UCSD-AML1 (cell line): Measurements from ENCODE around the gene RAMACL.
"Not testable (repeated sequence)": the region's sequence is repeated elsewhere in the genome, so short reads cannot be mapped to it uniquely, and the experiment has no call there.

Experiments used
- DNase-seq: peaks from one replicate; lab custom pipeline; 2025; ENCODE audit not compliant: unreplicated experiment; lab: John Stamatoyannopoulos, UW

The RAMACL gene

DNA sequence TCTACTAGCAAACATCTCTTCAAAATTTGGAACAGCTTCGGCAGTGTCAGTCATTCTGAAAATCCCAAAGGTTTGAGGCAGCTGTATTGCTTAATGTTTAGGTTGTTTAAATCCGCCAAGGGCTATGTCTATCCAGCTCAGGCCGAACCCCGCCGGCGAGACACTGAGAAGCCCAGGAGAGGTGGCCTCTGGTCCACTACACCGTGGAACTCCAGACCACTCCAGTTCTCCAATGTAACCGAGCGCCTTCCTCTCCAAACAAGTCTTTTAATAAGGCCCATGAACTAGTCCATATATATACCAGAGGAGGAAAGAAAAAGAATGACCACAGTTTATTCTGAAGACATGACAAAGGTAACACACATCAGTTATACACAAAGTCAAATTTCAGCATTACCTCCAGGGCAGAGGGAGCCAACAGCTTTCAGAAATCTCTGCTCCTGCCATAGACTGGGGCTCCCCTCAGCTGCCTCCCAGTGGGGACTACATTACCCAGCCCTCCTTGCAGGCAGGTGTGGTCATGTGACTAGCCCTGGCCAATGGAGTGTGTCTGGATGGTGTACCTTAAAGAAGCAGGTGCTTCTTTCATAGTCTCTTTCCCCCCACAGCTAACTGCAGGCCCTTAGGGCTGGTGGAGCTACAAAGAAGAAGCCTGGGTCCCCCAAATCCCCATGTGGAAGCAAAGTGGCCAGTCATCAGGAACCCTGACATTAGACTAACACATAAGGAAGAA is at the start of gene RAMACL:
RAMACL (minus strand) TSS at position 255 of the 733 bp plus-strand sequence; CDS start at position 54, 201 bp downstream.
- no peak for DNase-seq

DNA sequence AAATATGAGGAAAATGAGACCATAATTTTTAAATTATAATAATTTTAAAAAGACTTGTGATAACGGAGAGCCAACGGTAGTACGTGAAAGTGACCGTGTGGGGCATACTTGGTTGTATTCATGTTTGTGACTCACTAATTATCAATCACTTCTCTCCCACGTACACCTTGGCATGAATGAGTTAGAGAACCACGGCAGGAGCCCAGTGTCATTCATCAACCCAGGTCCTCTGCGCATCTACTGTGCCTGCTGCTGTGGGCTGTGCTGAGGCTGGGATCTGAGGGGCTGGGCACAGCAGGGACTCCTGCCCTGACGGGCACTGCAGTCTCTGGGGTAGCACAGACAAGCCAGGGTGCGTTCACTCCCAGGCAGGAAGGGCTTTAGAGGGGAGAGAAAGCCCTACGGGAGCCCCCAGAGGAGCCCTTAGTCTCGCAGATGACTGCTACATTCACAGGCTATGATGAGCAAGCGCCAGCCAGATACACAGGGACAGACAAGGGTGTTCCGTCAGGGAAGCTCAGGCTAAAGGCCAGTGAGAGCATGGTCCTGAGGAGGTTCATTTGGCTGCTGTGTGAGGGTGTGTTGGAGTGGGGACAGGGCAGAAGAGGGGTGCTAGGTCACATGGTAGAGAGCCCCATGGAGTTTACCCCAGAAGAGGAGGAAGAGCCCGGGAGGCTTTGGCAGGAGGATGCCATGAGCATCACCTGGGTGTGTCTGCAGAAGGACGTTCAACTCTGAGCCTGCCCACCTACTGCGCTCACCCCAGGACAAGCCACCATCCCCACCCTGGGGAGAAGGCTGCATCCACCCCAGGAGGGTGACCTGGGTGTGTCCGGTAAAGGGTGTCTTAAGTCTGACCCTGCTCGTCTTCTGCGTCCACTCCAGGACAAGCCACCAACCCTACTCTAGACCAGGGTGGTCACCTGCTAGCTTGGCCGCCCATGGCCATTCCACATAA is 48.8 kb upstream of the RAMACL start:
- DNase-seq, result no peak

DNA sequence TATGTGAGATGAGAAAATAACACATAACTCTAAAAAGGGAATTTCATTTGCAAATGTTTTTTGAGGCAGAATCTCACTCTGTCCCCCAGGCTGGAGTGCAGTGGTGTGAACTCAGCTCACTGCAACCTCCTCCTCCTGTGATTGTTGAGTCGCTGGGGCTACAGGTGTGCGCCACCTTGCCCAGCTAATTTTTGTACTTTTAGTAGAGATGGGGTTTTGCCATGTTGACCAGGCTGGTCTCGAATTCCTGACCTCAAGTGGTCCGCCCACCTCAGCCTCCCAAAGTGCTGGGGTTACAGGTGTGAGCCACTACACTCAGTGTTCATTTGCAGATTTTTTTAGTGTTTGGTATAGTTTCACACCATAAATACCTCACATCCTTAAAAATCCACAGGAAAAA is 48.1 kb upstream of the RAMACL start:
- not testable (repeated sequence) for DNase-seq

DNA sequence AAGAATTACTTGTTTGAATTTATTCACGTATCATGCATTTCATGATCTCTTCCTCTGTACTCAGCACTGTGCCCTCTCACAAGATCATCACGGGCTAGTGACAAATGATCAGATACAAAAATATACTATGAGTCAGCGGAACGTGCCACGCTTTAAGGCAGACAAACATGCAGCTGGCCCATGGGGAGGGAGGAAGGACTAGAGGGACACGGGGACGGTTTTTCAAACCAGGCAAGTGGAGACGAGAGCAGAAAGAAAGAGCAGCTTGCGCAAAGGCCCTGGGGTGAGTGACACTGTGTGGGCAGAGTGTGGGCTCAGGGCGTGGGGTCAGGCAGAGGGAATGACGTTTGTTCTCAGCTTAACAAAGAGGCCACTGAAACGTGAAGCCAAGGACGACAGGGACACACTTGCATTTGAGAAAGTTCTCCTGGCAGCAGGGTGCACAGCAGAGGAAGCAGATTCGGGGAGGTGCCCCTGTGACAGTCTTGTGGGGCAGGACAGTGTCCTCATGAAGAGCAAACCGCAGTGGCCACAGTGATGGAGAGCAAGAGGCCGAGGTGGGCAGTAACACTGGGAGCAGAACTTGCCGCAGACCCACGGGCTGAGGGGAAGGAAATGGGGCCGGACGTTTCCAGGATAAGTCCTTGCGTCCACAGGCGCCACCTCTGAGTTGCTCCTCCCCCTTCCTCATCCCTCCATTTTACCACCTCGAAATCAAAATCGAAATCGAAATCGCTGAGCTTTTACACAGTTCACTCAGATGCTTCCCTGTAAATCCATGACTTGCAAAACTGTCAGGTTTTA is 47.5 kb upstream of the RAMACL start:
- peak; percentile 37 for DNase-seq

DNA sequence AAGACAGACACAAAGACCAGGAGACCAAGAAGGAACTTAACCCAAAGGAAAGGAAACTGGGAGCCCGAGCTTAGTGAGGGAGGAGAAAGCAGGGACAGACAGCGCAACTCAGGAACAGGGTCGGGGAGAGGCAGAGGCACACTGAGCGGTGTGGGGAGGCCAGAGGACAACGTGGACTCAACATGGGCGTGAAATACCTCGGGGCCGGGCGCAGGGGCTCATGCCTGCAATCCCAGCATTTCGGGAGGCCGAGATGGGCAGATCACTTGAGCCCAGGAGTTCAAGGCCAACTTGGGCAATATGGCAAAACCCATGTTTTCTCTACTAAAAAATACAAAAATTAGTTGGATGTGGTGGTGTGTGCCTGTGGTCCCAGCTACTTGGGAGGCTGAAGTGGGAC is 46.3 kb upstream of the RAMACL start:
- no peak for DNase-seq

DNA sequence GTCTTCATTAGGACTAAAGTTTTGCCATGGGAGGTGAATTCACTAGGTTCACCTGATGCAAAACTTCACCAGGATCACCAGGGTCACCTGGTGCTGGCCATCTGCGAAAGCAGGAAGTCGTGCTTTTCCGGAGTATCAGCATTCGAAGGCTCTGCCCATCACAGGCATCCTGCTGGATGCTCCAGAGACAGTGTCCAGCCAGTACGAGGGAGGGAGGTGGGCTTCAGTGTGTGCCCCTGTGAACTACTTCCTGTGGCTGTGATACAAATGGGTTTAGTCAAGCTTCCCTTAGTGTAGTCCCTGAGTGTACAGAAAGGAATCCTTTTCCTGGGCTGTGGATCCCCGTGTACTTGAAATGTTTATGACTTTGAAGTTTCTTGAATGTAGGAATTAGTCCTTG is 44.0 kb upstream of the RAMACL start:
- DNase-seq, result no peak

DNA sequence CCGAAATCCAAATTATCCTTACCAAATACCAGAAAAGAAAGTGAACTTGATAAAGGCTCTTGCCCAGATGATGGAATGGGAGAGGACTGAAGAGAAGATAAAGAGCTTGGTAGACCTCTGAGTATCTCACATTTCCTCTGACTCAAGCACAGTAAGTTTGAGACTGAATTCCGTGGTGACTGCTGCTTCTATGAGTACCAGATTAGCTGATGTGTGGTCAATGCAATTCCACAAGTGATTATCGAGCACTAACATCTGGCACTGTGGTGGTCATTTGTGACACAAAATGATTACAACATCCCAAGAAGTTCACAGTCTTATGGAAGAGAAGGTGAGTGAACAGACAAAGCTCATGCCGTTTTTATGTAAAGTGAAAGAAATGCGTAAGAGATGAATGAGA is 43.1 kb upstream of the RAMACL start:
- no peak for DNase-seq

DNA sequence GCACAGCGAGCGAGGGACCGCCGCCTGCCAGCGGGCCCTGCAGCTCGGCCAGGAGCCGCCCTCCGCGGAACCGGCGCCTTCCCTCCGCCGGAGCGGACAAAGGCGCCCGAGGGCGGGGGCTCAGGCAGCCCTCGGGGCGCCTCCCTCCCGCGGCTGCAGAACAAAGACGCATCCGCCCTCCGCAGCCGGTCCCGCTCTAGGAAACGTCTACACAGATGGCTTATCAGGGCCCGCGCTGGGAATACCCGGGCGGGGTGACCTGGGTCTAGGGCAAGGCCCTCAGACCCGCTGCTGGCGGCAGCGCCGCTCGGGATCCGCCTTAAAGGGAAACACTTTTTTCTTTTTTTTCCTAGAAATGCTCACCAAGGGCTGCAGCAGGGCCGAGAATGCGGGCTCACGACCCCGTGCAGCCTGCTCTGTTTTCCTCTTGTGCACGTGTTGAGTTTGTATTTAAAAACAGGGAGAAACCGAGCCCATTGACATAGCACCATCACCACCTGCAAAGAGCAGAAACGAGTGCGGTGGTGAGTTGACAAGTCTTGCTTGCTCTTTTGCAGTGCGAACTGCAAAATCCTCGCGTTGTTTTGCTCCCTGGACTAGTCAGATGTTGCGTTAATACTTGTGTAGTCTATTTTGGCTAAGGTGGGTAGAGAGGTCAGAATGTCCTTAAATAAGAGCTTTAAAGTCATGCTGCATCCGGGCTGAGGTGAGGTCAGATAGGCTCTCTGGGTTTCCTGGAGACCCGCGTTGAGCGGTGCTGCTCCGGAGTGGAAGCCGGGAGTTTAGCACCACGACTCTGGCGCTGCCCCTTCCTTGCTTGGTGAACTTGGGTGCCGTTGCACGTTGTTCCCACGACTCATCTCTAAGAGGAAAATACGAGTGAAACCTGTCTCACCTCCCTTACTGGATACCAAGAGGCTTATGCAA is 41.7 kb upstream of the RAMACL start:
- DNase-seq, result peak; percentile 60

DNA sequence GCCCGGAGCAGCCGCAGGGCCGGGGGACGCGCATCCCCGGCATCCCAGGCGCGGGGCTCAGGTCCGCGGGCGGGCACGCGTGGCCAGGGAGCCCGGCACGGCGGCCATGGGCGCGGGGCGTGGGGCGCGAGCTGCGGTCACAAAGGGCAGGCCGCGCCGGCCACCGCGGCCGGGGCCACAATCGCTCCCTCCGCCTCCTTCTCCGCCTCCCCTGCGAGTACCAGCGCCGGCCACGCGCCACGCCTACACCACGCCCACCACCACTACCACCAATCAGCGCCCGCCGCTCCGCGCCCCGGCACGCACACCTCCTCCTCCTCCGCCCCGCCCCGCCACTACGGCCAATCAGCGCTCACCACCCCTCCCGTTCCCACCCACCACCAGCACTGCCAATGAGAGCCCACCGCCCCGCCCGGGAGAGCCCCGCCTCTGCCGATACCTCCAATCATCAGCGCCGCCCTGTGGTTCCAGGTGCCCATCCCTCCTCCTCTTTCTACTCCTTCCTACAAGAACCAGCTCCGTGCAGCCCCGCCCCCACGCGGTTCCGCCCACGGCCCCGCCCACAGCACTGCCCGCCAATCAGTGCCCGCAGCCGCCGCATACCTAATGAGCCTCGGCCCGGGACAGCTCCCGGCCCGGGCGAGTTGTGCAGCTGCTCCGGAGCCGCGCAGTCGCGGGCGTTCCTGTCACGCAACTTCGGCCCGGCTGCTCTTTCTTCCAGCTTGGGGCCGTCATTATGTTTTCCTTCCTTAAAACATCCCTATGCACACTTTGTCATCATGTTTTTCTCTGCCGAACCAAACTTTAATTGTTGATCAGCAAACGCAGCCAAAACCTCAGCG is 40.8 kb upstream of the RAMACL start, which contains the start of gene RPS6KA2:
RPS6KA2 (minus strand) TSS at position 219 of the 842 bp plus-strand sequence. CDS start 232 bp downstream, outside the sequence.
- peak; percentile 100 for DNase-seq

DNA sequence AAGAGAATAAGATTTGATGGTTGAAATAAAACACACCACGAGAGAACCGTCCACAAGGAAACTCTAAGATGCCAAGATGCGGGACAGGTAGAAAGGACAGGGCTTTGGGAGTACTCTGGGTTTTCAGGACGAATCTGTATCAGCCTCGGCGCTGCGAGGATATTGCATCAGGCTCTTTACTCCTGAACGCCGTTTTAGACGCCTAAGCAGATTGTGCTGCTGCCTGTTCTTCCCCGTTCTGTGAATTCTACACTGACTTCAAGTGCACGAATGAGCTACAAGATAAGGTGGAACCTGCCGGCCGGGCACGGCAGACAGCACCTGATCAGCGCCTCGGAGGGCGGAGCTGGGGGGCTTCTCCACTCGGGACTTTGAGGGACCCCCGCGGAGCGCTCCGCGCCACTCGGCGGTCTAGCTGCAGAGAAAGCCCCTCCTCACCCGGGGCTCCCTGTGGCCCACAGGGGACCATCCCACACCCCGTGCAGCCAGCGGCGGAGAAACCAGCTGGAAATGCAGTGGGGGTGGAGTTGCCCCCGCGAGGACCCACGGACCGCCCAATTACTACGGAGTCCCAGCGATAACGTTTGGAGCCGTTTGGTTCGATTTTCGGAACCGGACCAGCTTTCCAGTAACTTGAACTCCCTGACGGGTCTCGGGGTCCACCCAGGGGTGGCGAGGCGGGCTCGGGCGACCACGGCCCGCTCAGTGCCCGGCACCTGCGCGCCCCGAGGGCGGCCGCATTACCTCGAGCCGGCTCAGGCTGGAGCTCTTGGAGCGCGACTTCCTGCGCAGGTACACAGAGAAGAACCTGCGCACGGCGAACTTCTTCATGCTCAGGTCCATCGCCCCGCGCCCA is 39.9 kb upstream of the RAMACL start:
- DNase-seq, result no peak

DNA sequence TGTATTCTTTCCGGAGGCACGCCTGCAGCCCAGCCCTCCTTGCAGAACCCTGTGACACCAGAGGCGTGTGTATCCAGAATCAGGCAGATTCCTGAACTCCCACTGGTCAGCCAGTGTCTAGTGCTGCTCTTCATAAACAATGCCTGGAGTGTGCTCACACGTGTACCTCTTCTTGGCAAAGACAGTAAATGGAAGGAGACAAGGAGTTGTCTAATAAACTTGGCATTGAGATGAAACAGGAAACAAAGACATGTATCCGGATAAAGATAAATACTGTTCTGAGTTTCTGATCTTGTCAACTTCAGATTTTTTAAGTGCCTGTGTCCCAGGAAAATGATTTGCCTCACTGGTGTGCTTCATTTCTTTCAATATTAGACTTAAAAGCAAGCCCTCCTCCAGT is 38.9 kb upstream of the RAMACL start:
- DNase-seq, result no peak

DNA sequence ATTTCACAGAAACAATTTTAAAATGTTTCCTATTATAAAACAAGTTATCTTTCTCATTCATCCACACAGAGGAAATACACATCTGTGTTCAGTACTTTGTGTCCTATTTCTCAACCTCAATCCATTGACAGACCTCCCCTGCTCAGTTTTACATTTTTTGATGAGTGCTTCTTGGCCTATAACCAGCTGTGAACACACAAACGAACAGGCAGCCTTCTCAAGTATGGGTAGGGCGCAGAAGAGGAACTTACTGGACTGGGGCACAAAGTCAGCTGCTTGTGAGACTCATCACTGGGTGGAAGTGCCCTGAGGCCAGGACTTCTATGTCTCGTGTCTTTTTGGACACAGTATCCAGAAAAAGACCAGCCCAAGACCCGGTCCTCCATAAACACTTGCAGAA is 37.8 kb upstream of the RAMACL start:
- no peak for DNase-seq

DNA sequence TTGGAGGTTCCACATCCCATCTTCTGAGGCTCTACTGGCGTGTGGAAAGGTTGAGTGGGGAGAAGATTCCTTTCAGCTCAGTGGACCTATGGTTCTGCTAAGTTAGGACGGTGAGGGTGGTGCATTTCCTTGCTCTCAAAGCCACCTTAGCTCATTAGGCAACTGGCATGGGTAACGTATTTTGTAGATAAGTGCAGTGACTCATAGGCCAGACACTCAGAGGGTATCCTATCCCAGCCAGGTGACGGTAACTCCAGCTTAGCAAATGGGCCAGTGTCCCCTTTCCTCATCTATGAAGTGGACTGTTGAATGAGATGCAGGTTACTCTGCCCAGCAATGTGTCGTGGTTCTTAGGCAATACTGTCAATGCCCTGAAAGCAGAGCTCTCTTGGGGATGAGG is 36.8 kb upstream of the RAMACL start:
- no peak for DNase-seq

DNA sequence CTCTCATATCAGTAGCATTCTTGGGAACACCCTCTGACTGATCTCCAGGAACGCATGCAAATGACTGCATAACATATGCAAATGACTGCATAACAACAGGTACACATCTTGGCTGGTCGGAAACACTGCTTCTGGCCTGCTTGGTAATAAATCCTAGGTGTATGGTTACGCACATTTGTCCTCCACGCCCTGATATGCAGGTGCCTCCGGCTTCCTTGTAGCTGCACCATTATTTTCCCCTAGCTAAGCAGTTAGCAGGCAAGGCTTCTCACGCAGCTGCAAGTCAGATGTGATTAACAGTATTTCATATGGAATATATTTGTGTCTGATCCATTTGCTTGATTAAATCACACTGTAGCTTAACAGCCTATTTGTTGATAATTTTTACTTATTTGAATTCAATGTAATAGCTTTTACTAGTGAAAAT is 34.6 kb upstream of the RAMACL start:
- DNase-seq, result no peak

DNA sequence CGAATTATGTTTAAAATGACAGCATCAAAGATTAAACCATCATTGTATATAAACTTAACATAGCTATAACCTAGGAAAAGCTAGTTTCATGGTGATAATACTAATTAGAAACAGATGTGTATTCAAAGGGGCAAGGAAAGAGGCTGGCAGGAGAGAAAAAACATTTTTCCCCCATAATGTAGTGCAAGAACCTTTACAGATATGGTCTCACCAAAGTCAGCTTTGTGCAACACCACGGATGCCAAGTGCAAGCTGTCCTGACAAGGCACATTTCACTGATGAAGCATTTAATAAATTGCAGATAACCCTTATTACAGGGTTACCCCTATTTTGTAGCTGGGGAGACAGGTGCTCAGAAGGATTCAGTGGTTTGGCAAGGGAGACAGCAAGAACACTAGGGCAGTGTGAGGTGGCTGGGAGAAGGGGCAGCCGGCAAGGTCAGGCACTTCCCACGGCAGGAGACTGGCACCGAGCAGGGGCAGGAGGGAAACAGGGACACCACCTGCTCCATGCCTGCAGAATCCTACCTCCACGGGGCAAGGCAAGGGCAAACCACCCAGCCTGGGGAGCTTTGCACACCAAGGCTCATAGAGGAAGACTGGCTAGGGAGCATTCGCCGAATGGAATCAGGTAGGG is 34.1 kb upstream of the RAMACL start:
- DNase-seq, result no peak

DNA sequence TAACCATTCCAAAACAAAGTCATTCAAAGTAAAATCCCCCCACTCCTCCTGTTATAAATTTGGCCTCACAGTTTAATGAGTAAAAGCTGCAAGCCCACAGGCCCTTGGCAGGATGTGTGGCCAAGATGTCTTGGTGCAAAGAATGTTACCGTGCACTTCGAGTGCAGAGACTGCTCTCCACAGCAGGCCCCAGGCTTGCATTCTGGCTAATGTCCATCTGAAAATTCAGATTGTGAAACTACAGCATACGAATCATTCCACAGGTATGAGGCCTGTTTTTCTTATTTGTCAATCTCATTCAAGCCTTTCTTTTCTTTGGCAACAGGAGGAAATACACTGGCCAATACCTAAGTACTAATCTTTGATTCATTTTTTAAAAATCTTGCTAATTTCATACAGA is 33.4 kb upstream of the RAMACL start:
- DNase-seq, result no peak

DNA sequence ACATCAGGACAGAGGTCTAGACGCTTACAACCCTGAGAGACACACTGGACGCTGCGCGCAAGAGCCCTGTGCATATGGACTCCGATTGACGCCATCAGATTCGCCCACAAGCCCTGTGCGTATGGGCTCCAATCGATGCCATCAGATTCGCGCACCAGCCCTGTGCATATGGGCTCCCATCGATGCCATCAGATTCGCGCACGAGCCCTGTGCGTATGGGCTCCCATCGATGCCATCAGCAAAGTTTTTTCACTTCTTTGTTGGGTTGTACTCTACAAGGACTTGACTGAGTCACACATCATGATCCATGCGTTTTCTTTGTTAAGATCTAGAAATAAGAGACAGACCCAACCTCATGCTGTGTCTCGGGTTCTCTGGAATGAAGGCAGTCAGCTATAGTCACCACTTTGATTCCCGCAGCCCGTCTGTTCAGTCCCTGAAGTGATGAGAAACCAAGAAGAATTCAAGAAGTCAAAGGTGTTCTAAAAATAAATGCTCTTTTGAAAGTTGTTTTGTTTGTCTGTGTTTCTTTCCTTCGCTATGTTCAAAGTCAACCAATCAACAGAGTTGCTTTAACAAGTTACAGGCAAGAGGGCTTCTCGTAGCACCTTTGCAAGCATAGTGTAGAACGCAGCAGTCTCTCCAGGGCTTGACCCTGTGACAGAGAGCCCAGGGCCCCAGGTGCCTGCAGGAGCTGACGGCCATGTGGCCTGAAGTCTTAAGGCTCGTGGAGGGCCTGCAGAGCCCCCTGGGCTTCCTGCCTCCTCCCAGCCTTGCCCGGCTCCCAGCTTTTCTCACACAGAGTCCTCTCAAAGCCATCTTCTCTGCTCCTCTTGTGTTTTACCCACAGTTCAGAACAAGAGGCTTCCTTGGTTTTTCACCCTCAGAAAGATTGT is 32.6 kb upstream of the RAMACL start:
- DNase-seq, result no peak
